Lower leg skin (tissue), 3 donors: ENCODE results near the gene OR2T34.

Source experiments
- POLR2A ChIP-seq, 2 donors: fragments of 450-650 bp; IDR thresholded peaks; one replicate each; pipeline ENCODE4 v1.6.1; 2016 to 2017; ENCODE audit warnings: antibody characterized with exemption in 2 of 2, mild to moderate bottlenecking in 1 of 2, moderate library complexity in 1 of 2
- TF ChIP-seq, protein P1 (sequence below), 3 donors: fragments of 450-650 bp; IDR thresholded peaks; one replicate each; pipeline ENCODE4 v1.5.1; 2016; ENCODE audit warnings: antibody characterized with exemption in 3 of 3, mild to moderate bottlenecking in 3 of 3, moderate library complexity in 2 of 3

- TF ChIP-seq POLR2A (IDR thresholded peaks at IDR 0.05): no peak
- TF ChIP-seq, protein P1, sequence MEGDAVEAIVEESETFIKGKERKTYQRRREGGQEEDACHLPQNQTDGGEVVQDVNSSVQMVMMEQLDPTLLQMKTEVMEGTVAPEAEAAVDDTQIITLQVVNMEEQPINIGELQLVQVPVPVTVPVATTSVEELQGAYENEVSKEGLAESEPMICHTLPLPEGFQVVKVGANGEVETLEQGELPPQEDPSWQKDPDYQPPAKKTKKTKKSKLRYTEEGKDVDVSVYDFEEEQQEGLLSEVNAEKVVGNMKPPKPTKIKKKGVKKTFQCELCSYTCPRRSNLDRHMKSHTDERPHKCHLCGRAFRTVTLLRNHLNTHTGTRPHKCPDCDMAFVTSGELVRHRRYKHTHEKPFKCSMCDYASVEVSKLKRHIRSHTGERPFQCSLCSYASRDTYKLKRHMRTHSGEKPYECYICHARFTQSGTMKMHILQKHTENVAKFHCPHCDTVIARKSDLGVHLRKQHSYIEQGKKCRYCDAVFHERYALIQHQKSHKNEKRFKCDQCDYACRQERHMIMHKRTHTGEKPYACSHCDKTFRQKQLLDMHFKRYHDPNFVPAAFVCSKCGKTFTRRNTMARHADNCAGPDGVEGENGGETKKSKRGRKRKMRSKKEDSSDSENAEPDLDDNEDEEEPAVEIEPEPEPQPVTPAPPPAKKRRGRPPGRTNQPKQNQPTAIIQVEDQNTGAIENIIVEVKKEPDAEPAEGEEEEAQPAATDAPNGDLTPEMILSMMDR (IDR thresholded peaks at IDR 0.05): no peak
Observed at GRCh38 chr1:248592655-248593054, 18.1 kb upstream of the OR2T34 start.
